B cell (primary cell): ENCODE data around the gene SOX13.

ENCODE experiments used
- CTCF ChIP-seq: fragments of 200-600 bp; IDR thresholded peaks from one replicate; pipeline ENCODE4 v1.8.0; 2022; ENCODE audit warnings: antibody characterized with exemption, mild to moderate bottlenecking
- EZH2 ChIP-seq: IDR thresholded peaks from 2 replicates; pipeline ENCODE4 v1.6.1; 2012; ENCODE audit warnings: borderline replicate concordance, low read depth, mild to moderate bottlenecking, moderate library complexity, low read length; ENCODE audit not compliant: insufficient read depth, poor library complexity, severe bottlenecking

- TF ChIP-seq EZH2 (no peak), CTCF (no peak)
Observed at GRCh38 chr1:204123376-204123775, 50.5 kb downstream of the SOX13 start.
